A549 treated with GW870086 at 1 μM for 4 hours (cell line): ENCODE measurements around the gene RSPO3. TPM values are rescaled to one million over a fixed set of nuclear protein-coding genes. Genes with fewer than 3 reads are reported as not detected.

Experiments used
- total RNA-seq: library from RNA; stranded (reverse); fragments of 200-300 nt; extraction: Qiagen RNA extraction; gene quantifications from 5 replicates; pipeline ENCODE4 v1.2.3, GENCODE V29; 2022; ENCODE audit warnings: low read depth

RSPO3 gene
- total RNA-seq = 73.7 to 85.2 TPM (median 77.2 TPM) in 5 replicates

GRCh38 chr6:127118298-127119101 lies at the start of gene RSPO3:
Gene RSPO3, plus strand, starts transcription at chr6:127118671. Its CDS starts 522 bp downstream, at chr6:127119193.

Other genes starting within 250 kb of the RSPO3 start
- 8.2 to 11.2 TPM (median 10.5 TPM) in 5 replicates for gene RNF146, start 148.2 kb downstream of the RSPO3 start, total RNA-seq
- 32.5 to 57.6 TPM (median 37.3 TPM) in 5 replicates for gene ECHDC1, start 224.9 kb downstream of the RSPO3 start, total RNA-seq